Measurements from ENCODE around the gene PSAP. TPM values are rescaled to one million over a fixed set of nuclear protein-coding genes. Genes with fewer than 3 reads are reported as not detected.

The PSAP gene
- total RNA-seq, 1 experiment from 2014 or later = 336 TPM

DNA sequence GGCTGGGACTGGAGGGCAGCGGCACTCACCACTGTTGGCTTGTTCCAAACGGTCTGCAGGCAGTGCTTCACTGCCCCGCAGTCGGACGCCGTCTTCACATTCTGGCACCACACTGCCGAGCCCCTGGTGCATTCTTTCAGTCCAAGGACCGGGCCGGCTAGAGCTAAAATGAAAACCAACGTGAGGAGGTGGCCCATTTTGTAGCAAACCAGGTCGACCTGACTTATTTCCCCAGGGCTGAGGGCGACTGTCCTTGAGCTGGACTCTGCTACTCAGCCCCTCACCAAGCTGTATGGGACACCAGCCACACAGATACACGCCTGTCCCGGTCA lies 16.7 kb downstream of the PSAP start:
- Histone ChIP-seq H3K79me2 (ENCODE audit: insufficient read depth, low read length) (peaks cover 41% of the 10 kb centered on the region; the same call in 1 of the 2 replicates), H2BK120ac (ENCODE audit: low read depth, low read length, poor library complexity, severe bottlenecking) (no peak overlapping the region), H2BK20ac (ENCODE audit: low read depth, low read length, poor library complexity, severe bottlenecking) (no peak overlapping the region), H3K9ac (ENCODE audit: extremely low read depth, insufficient read length, low read length) (no peak overlapping the region), H2AFZ (ENCODE audit: low read length) (no peak overlapping the region), H4K20me1 (ENCODE audit: control insufficient read depth, insufficient read depth, insufficient read length) (no peaks in the 10 kb centered on the region), H3K4me2 (ENCODE audit: insufficient read depth, insufficient read length, low read length) (no peak overlapping the region), H2BK12ac (ENCODE audit: insufficient read length, low read depth, low read length) (no peak overlapping the region), H4K91ac (ENCODE audit: insufficient read length, low read depth, low read length) (no peak overlapping the region), H3K56ac (ENCODE audit: insufficient read length, low read depth, low read length) (no peak overlapping the region), H3K9me3 (ENCODE audit: control insufficient read depth, low read depth, low read length) (no peaks in the 10 kb centered on the region), H2AK5ac (ENCODE audit: insufficient read length, low read length) (no peak overlapping the region), H3K4ac (ENCODE audit: low read depth, low read length) (no peak overlapping the region), H3K14ac (ENCODE audit: insufficient read depth, low read length) (no peak overlapping the region), H3K27ac (ENCODE audit: insufficient read length, low read depth, low read length) (no peak overlapping the region), H3K27me3 (ENCODE audit: insufficient read depth, low read length) (no peaks in the 10 kb centered on the region), H3T11ph (ENCODE audit: low read length) (no peak overlapping the region), H2BK5ac (ENCODE audit: insufficient read length, low read length) (no peak overlapping the region), H3K18ac (ENCODE audit: insufficient read length, low read depth, low read length) (no peak overlapping the region), H3K79me1 (ENCODE audit: insufficient read depth, low read depth, low read length, poor library complexity, severe bottlenecking) (peaks cover 13% of the 10 kb centered on the region), H3K23me2 (ENCODE audit: insufficient read length, low read depth, low read length, poor library complexity, severe bottlenecking) (no peaks in the 10 kb centered on the region), H2BK15ac (ENCODE audit: low read depth, low read length) (no peak overlapping the region), H3K4me1 (ENCODE audit: insufficient read depth, low read length) (peaks cover 7% of the 10 kb centered on the region; the same call in 1 of the 2 replicates), H3K23ac (ENCODE audit: insufficient read length, low read depth, low read length) (no peak overlapping the region), H4K8ac (replicated peaks; ENCODE audit: insufficient read length, low read depth, low read length) (no peak overlapping the region), H4K5ac (ENCODE audit: insufficient read length, low read depth, low read length) (no peak overlapping the region)
- Mint-ChIP-seq H3K27ac (no peak overlapping the region), H3K9me3 (no peaks in the 10 kb centered on the region), H3K4me3 (no peak overlapping the region), H3K27me3 (ENCODE audit: low read depth) (no peaks in the 10 kb centered on the region), H3K4me1 (peaks cover 32 to 34% of the 10 kb centered on the region in 2 experiments), H3K36me3 (ENCODE audit: insufficient read depth in 1 of 3, low read depth in 3 of 3) (peaks cover 24 to 41% (median 31%) of the 10 kb centered on the region in 3 experiments; a peak in 6 of 7 replicates)
- no peak for DNase-seq
- TF ChIP-seq, protein P1, sequence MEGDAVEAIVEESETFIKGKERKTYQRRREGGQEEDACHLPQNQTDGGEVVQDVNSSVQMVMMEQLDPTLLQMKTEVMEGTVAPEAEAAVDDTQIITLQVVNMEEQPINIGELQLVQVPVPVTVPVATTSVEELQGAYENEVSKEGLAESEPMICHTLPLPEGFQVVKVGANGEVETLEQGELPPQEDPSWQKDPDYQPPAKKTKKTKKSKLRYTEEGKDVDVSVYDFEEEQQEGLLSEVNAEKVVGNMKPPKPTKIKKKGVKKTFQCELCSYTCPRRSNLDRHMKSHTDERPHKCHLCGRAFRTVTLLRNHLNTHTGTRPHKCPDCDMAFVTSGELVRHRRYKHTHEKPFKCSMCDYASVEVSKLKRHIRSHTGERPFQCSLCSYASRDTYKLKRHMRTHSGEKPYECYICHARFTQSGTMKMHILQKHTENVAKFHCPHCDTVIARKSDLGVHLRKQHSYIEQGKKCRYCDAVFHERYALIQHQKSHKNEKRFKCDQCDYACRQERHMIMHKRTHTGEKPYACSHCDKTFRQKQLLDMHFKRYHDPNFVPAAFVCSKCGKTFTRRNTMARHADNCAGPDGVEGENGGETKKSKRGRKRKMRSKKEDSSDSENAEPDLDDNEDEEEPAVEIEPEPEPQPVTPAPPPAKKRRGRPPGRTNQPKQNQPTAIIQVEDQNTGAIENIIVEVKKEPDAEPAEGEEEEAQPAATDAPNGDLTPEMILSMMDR (conservative IDR thresholded peaks at IDR 0.05) = no peak
- WGBS (ENCODE audit: extremely low coverage, insufficient read length, low lambda C conversion rate) = no CpG with 5 or more reads among the region's 14 CpGs

Data from H9 (cell line).